ENCODE data around the gene TEKTIP1. TPM values are rescaled to one million over a fixed set of nuclear protein-coding genes. Genes with fewer than 3 reads are reported as not detected.

Gene TEKTIP1
- total and polyA plus RNA-seq, 9 of the 15 experiments (the other 6 are each of a cell fraction or from before 2014, with no cell fraction given): 0.66 TPM; not detected in 8

DNA sequence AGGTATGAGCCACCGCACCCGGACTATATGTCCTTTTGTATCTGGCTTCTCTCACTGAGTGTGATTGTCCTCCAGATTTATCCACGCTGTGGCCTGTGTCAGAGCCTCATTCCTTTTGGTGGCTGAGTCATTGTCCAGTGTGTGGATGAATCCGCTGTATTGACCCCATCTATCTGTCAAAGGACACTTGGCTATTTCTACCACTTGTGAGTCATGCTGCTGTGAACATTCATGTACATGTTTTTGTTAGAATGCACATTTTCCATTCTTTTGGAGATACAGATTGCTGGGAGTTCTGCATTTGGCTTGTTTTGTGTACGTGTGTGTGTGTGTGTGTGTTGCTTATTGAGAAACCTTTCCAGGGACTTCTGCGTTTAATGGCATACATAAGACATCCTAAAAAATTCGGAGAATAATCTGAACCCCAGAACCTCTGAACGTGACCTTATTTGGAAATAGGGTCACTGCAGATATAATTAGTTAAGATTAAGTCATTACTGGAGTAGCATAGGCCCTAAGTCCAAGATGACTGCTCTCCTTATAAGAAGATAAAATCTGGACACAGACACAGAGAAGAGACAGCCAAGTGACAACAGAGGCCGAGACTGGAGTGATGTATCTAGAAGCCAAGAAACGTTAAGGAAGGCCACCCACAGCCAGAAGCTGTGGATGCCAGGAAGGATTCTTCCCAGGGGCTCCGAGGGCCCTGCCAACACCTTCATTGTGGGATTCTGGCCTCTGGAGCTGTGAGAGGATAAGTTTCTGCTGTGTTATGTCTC, 41.4 kb downstream of the TEKTIP1 start:
- peak in 2 of 4 experiments; percentile 60 to 80 for DNase-seq (ENCODE audit: extremely low read depth in 1 of 4, low spot score in 3 of 4)
- no peak overlapping the region; a peak in 1 of 4 replicates for H3K9ac ChIP-seq (ENCODE audit: insufficient read depth in 1 of 2, low read depth in 2 of 2, low read length in 2 of 2)
- H3K27ac ChIP-seq (ENCODE audit: extremely low read depth, low read depth, low read length): peak overlapping the region; percentile 52
- H3K27me3 ChIP-seq (ENCODE audit: control insufficient read depth in 2 of 2, insufficient read depth in 2 of 2, low read length in 2 of 2): no peaks in the 10 kb centered on the region
- FAIRE-seq: peak; percentile 99
- H3K4me3 ChIP-seq: no peak overlapping the region
- H3K9me1 ChIP-seq (ENCODE audit: control insufficient read depth, insufficient read depth, low read length): peaks cover 5% of the 10 kb centered on the region
- peaks cover 26% of the 10 kb centered on the region; the same call in 2 of the 3 replicates for H3K36me3 ChIP-seq (ENCODE audit: control insufficient read depth, insufficient read depth, low read length)
- intact Hi-C loops (cut with micrococcal nuclease): no loop called here
- peaks cover 30 to 56% of the 10 kb centered on the region in 2 experiments for H3K4me1 ChIP-seq (replicated peaks in 1 of 2; ENCODE audit: control insufficient read depth in 2 of 2, insufficient read depth in 2 of 2, low read length in 2 of 2)
- H3K79me2 ChIP-seq (ENCODE audit: control insufficient read depth, insufficient read depth, low read length): peaks cover 2% of the 10 kb centered on the region; the same call in 2 of the 3 replicates
- in situ Hi-C loops (cut with MboI): no loop called here
- no peaks in the 10 kb centered on the region for H3K9me3 ChIP-seq (replicated peaks; ENCODE audit: control insufficient read depth, insufficient read depth, low read depth, low read length)
- BruUV-seq (replicated peaks): no TSS peak
- ChIA-PET CTCF (ENCODE audit: low intra/inter-chr PET ratio) (no interaction called here), POLR2A (interaction anchor here (0.6 to 2.6 kb wide), 5 partner anchors 11 to 27 kb away, joined by 3 to 14 read pairs (median 4); no protein-coding TSS in a partner anchor)
- WGBS (ENCODE audit: insufficient coverage, low coverage, missing lambda C conversion rate): 12% methylated on average over 11 of the region's 11 CpGs
- H4K20me1 ChIP-seq (replicated peaks; ENCODE audit: control insufficient read depth, insufficient read depth, low read length): no peaks in the 10 kb centered on the region; the same call in 1 of the 2 replicates
- no peak overlapping the region; the same call in 1 of the 2 replicates for H3K4me2 ChIP-seq (ENCODE audit: insufficient read depth, low read length)
- ATAC-seq: peak; percentile 67
- H2AFZ ChIP-seq (ENCODE audit: low read depth, low read length): no peak overlapping the region
- TF ChIP-seq, protein P1, sequence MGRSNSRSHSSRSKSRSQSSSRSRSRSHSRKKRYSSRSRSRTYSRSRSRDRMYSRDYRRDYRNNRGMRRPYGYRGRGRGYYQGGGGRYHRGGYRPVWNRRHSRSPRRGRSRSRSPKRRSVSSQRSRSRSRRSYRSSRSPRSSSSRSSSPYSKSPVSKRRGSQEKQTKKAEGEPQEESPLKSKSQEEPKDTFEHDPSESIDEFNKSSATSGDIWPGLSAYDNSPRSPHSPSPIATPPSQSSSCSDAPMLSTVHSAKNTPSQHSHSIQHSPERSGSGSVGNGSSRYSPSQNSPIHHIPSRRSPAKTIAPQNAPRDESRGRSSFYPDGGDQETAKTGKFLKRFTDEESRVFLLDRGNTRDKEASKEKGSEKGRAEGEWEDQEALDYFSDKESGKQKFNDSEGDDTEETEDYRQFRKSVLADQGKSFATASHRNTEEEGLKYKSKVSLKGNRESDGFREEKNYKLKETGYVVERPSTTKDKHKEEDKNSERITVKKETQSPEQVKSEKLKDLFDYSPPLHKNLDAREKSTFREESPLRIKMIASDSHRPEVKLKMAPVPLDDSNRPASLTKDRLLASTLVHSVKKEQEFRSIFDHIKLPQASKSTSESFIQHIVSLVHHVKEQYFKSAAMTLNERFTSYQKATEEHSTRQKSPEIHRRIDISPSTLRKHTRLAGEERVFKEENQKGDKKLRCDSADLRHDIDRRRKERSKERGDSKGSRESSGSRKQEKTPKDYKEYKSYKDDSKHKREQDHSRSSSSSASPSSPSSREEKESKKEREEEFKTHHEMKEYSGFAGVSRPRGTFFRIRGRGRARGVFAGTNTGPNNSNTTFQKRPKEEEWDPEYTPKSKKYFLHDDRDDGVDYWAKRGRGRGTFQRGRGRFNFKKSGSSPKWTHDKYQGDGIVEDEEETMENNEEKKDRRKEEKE (IDR thresholded peaks at IDR 0.05; ENCODE audit: borderline replicate concordance in 1 of 2, control insufficient read depth in 1 of 2, low read depth in 2 of 2, low read length in 1 of 2): no peak
- TF ChIP-seq SRF (CRISPR knock-in tag; IDR thresholded peaks at IDR 0.05): peak in 1 of 2 experiments; percentile 66; a peak in 1 of 4 replicates
- TF ChIP-seq, protein P2, sequence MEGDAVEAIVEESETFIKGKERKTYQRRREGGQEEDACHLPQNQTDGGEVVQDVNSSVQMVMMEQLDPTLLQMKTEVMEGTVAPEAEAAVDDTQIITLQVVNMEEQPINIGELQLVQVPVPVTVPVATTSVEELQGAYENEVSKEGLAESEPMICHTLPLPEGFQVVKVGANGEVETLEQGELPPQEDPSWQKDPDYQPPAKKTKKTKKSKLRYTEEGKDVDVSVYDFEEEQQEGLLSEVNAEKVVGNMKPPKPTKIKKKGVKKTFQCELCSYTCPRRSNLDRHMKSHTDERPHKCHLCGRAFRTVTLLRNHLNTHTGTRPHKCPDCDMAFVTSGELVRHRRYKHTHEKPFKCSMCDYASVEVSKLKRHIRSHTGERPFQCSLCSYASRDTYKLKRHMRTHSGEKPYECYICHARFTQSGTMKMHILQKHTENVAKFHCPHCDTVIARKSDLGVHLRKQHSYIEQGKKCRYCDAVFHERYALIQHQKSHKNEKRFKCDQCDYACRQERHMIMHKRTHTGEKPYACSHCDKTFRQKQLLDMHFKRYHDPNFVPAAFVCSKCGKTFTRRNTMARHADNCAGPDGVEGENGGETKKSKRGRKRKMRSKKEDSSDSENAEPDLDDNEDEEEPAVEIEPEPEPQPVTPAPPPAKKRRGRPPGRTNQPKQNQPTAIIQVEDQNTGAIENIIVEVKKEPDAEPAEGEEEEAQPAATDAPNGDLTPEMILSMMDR (IDR thresholded peaks at IDR 0.05 in 2 of 3, conservative IDR thresholded peaks at IDR 0.05 in 1 of 3; ENCODE audit: insufficient read depth in 2 of 3, low read depth in 1 of 3, low read length in 3 of 3): 0 out of 6 replicates have a peak, but pooled peaks of 1 of the 3 experiments have one; percentile 2
- TF ChIP-seq JUN (IDR thresholded peaks at IDR 0.05; ENCODE audit: borderline replicate concordance, low read depth, low read length): peak; percentile 87
- TF ChIP-seq JUN (CRISPR knock-in tag; IDR thresholded peaks at IDR 0.05; ENCODE audit: borderline replicate concordance): peak; percentile 22; the same call in 1 of the 2 replicates
- 0 out of 2 replicates have a peak, but pooled peaks have one; percentile 25 for TF ChIP-seq MAFF (IDR thresholded peaks at IDR 0.05; ENCODE audit: low read length)
- TF ChIP-seq TRIM24 (IDR thresholded peaks at IDR 0.05): peak; percentile 25 to 52; a peak in 2 of 4 replicates
- TF ChIP-seq ILK (tag; IDR thresholded peaks at IDR 0.05; ENCODE audit: borderline replicate concordance, low read depth): no peak
- TF ChIP-seq MEF2D (tag; conservative IDR thresholded peaks at IDR 0.05; ENCODE audit: low read depth): 0 out of 2 replicates have a peak, but pooled peaks have one; percentile 21
- peak; percentile 91 for TF ChIP-seq NFE2 (IDR thresholded peaks at IDR 0.05; ENCODE audit: low read depth)
- TF ChIP-seq HCFC1 (IDR thresholded peaks at IDR 0.05; ENCODE audit: low read depth, low read length): no peak
- no peak for TF ChIP-seq ZNF140 (CRISPR knock-in tag; IDR thresholded peaks at IDR 0.05)
- TF ChIP-seq KLF13 (tag; IDR thresholded peaks at IDR 0.05; ENCODE audit: borderline replicate concordance, low read depth): no peak
- TF ChIP-seq JUNB (CRISPR knock-in tag; conservative IDR thresholded peaks at IDR 0.05): 0 out of 2 replicates have a peak, but pooled peaks have one; percentile 34
- TF ChIP-seq KDM1A (IDR thresholded peaks at IDR 0.05): peak; percentile 97
- peak; percentile 80; the same call in 1 of the 2 replicates for TF ChIP-seq NFATC3 (IDR thresholded peaks at IDR 0.05)

Data from K562 (cell line).